BE2C (cell line): ENCODE data around the gene GPR3.

Experiments used
- DNase-seq: peaks from one replicate; pipeline ENCODE4 v3.0.0-alpha.2; 2020
- H3K27me3 ChIP-seq: fragments of 250-450 bp; sonication (Bioruptor Pico); 2 replicates; pipeline ENCODE4 v1.5.1; 2020; ENCODE audit warnings: mild to moderate bottlenecking
- H3K36me3 ChIP-seq: fragments of 250-450 bp; sonication (Bioruptor Pico); 2 replicates; pipeline ENCODE4 v1.5.1; 2020; ENCODE audit warnings: mild to moderate bottlenecking
- H3K4me1 ChIP-seq: fragments of 250-450 bp; sonication (Bioruptor Pico); 2 replicates; pipeline ENCODE4 v1.5.1; 2020
- H3K4me3 ChIP-seq: 2 replicates; pipeline ENCODE4 v1.5.1; 2011; ENCODE audit warnings: low read depth, low read length
- H3K9me3 ChIP-seq: fragments of 250-450 bp; sonication (Bioruptor Pico); 2 replicates; pipeline ENCODE4 v1.5.1; 2020
- CTCF ChIP-seq: IDR thresholded peaks from 2 replicates; pipeline ENCODE4 v1.5.1; 2012; ENCODE audit warnings: mild to moderate bottlenecking, low read depth, low read length

Gene GPR3

GRCh38 chr1:27398405-27399149 is 6.2 kb downstream of the GPR3 start:
- Histone ChIP-seq H3K4me1 (no peaks in the 10 kb centered on the region), H3K4me3 (no peak overlapping the region), H3K36me3 (no peaks in the 10 kb centered on the region), H3K9me3 (no peaks in the 10 kb centered on the region), H3K27me3 (no peaks in the 10 kb centered on the region)
- TF ChIP-seq CTCF, result no peak
- DNase-seq, result no peak

- no peaks in the 10 kb centered on the region for H3K27me3 ChIP-seq
- DNase-seq, result no peak
- no peaks in the 10 kb centered on the region for H3K36me3 ChIP-seq
- no peaks in the 10 kb centered on the region for H3K4me1 ChIP-seq
- H3K9me3 ChIP-seq, result no peaks in the 10 kb centered on the region
- TF ChIP-seq CTCF, result no peak
- no peak overlapping the region for H3K4me3 ChIP-seq
Observed at GRCh38 chr1:27399251-27400025, 7.0 kb downstream of the GPR3 start.

- H3K4me3 ChIP-seq, result no peak overlapping the region
- no peak for DNase-seq
Observed at GRCh38 chr1:27400082-27400962, 7.9 kb downstream of the GPR3 start.

GRCh38 chr1:27400963-27401341 is 8.5 kb downstream of the GPR3 start:
- no peaks in the 10 kb centered on the region for H3K36me3 ChIP-seq
- no peaks in the 10 kb centered on the region for H3K27me3 ChIP-seq
- TF ChIP-seq CTCF, result no peak
- DNase-seq, result no peak
- no peaks in the 10 kb centered on the region for H3K4me1 ChIP-seq
- H3K9me3 ChIP-seq, result no peaks in the 10 kb centered on the region
- H3K4me3 ChIP-seq, result no peak overlapping the region

More at GRCh38 chr1:27400082-27400962, 7.9 kb downstream of the GPR3 start:
- no peaks in the 10 kb centered on the region for H3K4me1 ChIP-seq
- no peak for TF ChIP-seq CTCF
- no peaks in the 10 kb centered on the region for H3K36me3 ChIP-seq
- no peaks in the 10 kb centered on the region for H3K9me3 ChIP-seq
- no peaks in the 10 kb centered on the region for H3K27me3 ChIP-seq

- Histone ChIP-seq H3K36me3 (no peaks in the 10 kb centered on the region), H3K27me3 (no peaks in the 10 kb centered on the region), H3K4me1 (no peaks in the 10 kb centered on the region), H3K9me3 (no peaks in the 10 kb centered on the region), H3K4me3 (no peak overlapping the region)
- peak; percentile 20 for TF ChIP-seq CTCF
- no peak for DNase-seq
Observed at GRCh38 chr1:27402349-27402754, 9.9 kb downstream of the GPR3 start.
